ENCODE data around the gene MROH8. TPM values are rescaled to one million over a fixed set of nuclear protein-coding genes. Genes with fewer than 3 reads are reported as not detected.

Gene MROH8
- total RNA-seq, 1 donor: 2.6 TPM

GRCh38 chr20:37209193-37209592, 29.8 kb upstream of the MROH8 start:
- no peak for TF ChIP-seq CTCF (IDR thresholded peaks at IDR 0.05; ENCODE audit: insufficient read depth, low read depth, low read length)
- DNase-seq (ENCODE audit: low read depth): no peak
- no peak overlapping the region for H3K4me3 ChIP-seq (ENCODE audit: low read depth, low read length)

- no peak for DNase-seq (ENCODE audit: low read depth)
- TF ChIP-seq CTCF (IDR thresholded peaks at IDR 0.05; ENCODE audit: insufficient read depth, low read depth, low read length): no peak
- no peak overlapping the region for H3K4me3 ChIP-seq (ENCODE audit: low read depth, low read length)
Measured at GRCh38 chr20:37207171-37207570, 27.8 kb upstream of the MROH8 start.

DNA sequence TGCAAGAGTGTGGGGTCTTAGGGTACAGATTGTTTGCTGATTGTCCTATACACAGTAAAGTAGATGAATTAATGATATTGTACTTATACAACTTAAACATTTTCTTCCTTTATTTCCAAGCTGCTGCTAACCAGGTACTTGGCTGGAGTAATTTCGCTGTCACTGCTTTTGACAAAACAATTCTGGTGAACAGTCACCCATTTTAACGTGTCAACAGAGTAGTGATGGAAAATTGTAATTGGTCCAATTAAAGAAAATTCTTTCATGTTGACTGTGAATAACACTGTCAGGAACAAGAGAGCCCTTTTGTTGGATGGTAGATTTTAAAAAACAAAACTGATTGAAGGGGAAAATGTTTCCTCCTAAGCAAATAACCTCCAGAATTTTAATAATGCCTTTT, 26.4 kb upstream of the MROH8 start:
- no peak for DNase-seq (ENCODE audit: low read depth)
- no peak overlapping the region for H3K4me3 ChIP-seq (ENCODE audit: low read depth, low read length)
- no peak for TF ChIP-seq CTCF (IDR thresholded peaks at IDR 0.05; ENCODE audit: insufficient read depth, low read depth, low read length)

DNA sequence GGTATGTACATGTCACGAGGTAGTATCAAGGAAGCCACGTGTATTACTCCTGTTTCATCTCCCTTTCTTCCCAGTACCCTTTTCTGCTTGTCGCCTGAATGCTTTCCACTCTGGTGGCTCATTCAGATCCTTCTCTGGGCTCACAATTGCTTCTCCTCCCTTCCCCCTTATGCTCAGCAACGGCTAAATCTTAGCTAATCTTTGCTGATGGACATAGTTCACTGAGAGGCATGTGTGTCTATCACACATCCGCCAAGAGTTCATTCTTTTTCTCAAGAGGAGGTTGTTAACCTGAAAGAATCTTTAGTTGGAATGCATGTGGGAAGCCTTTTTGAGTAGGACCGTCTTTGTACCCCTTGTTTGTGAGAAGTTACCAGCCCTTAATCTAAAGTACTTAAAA, 25.8 kb upstream of the MROH8 start:
- TF ChIP-seq CTCF (IDR thresholded peaks at IDR 0.05; ENCODE audit: insufficient read depth, low read depth, low read length): no peak
- H3K4me3 ChIP-seq (ENCODE audit: low read depth, low read length): no peak overlapping the region
- no peak for DNase-seq (ENCODE audit: low read depth)

GRCh38 chr20:37204056-37204455, 24.7 kb upstream of the MROH8 start:
- DNase-seq (ENCODE audit: low read depth): no peak
- no peak for TF ChIP-seq CTCF (IDR thresholded peaks at IDR 0.05; ENCODE audit: insufficient read depth, low read depth, low read length)
- no peak overlapping the region for H3K4me3 ChIP-seq (ENCODE audit: low read depth, low read length)

- TF ChIP-seq CTCF (IDR thresholded peaks at IDR 0.05; ENCODE audit: insufficient read depth, low read depth, low read length): peak; percentile 86
- DNase-seq (ENCODE audit: low read depth): peak; percentile 97
- peak overlapping the region; percentile 37 for H3K4me3 ChIP-seq (ENCODE audit: low read depth, low read length)
Measured at GRCh38 chr20:37202267-37202943, 23.1 kb upstream of the MROH8 start.

DNA sequence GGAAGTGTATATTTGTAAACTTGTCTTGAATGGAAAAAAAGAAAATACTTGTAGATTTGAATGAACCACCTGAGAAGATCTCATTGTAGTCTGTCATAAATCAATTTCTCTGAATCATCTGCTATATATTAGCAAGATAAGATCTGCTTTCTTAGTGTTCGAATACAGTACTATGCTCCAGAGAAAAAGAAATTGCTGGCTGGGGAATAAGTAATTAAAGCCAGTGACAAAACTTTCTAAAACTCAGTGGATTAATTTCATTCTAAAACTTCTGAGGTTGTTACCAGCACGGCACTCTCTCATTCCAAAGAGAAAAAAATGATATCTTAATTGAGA, 22.4 kb upstream of the MROH8 start:
- TF ChIP-seq CTCF (IDR thresholded peaks at IDR 0.05; ENCODE audit: insufficient read depth, low read depth, low read length): no peak
- peak overlapping the region; percentile 37 for H3K4me3 ChIP-seq (ENCODE audit: low read depth, low read length)
- DNase-seq (ENCODE audit: low read depth): peak; percentile 19

Data from fibroblast of villous mesenchyme (primary cell).